IgD-negative memory B cell (primary cell): ENCODE data around the gene STUM. TPM values are rescaled to one million over a fixed set of nuclear protein-coding genes. Genes with fewer than 3 reads are reported as not detected.
"Not testable (repeated sequence)": the region's sequence is repeated elsewhere in the genome, so short reads cannot be mapped to it uniquely, and the experiment has no call there.

ENCODE experiments used
- H3K27ac Mint-ChIP-seq, 3 donors: one replicate each; pipeline ENCODE4 v1.8.0; 2020 to 2022; ENCODE audit warnings: mild to moderate bottlenecking in 3 of 3, mixed read lengths in 3 of 3, moderate library complexity in 1 of 3
- H3K27me3 Mint-ChIP-seq: one replicate; pipeline ENCODE4 v1.8.0; 2021; ENCODE audit warnings: mixed read lengths
- H3K36me3 Mint-ChIP-seq: one replicate; pipeline ENCODE4 v1.8.0; 2020; ENCODE audit warnings: mild to moderate bottlenecking, mixed read lengths
- H3K4me1 Mint-ChIP-seq, 3 donors: one replicate each; pipeline ENCODE4 v1.8.0; 2020 to 2022; ENCODE audit warnings: mixed read lengths in 3 of 3, mild to moderate bottlenecking in 1 of 3
- H3K4me3 Mint-ChIP-seq, 4 donors: one replicate each; pipeline ENCODE4 v1.8.0; 2020 to 2022; ENCODE audit warnings: mild to moderate bottlenecking in 4 of 4, mixed read lengths in 4 of 4, moderate library complexity in 3 of 4
- H3K9me3 Mint-ChIP-seq, 3 donors: one replicate each; pipeline ENCODE4 v1.8.0; 2020 to 2021; ENCODE audit warnings: mixed read lengths in 3 of 3, mild to moderate bottlenecking in 1 of 3
- polyA plus RNA-seq: library from polyadenylated mRNA; unstranded; fragments of 300-500 nt; fragmentation: Illumina TruSeq; gene quantifications from one replicate; pipeline ENCODE4 v1.2.3, GENCODE V29; 2021

The STUM gene
- polyA plus RNA-seq, 1 donor from 2014 or later: not detected

DNA sequence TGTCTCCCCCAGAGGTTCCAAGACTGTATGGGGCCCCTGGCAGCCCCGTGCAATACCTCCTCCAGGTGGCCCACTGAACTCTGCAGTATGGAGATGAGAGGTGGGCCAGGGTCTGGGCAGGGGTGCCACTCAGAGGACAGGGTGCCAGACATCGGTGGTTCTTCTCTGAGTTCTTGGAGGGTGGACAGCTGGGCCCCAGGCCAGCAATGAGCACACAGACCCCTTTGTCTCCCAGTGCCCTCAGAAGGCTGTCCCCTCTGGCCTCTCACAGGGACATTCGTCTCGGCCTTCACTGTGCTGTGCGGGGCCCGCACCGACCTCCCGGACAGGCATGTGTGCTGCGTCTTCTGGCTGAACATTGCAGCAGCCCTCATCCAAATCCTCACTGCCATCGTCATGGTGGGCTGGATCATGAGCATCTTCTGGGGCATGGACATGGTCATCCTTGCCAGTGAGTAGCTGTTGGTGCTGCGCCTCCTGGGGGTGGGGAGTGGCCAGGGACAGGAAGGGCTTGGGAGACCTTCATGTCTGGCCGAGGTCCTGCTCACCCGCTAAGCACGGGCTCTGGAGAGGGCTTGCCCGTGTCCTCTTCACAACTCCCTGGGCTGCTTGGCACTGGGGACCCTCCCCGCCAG is 48.1 kb downstream of the STUM start:
- Mint-ChIP-seq H3K4me3 (peak overlapping the region in 1 of 4 donors; percentile 1), H3K27me3 (peaks cover 16% of the 10 kb centered on the region), H3K27ac (no peak overlapping the region), H3K4me1 (peaks cover 3 to 5% (median 4%) of the 10 kb centered on the region in 3 donors), H3K36me3 (no peaks in the 10 kb centered on the region), H3K9me3 (peaks cover 0 to 5% (median 2%) of the 10 kb centered on the region in 3 donors)

DNA sequence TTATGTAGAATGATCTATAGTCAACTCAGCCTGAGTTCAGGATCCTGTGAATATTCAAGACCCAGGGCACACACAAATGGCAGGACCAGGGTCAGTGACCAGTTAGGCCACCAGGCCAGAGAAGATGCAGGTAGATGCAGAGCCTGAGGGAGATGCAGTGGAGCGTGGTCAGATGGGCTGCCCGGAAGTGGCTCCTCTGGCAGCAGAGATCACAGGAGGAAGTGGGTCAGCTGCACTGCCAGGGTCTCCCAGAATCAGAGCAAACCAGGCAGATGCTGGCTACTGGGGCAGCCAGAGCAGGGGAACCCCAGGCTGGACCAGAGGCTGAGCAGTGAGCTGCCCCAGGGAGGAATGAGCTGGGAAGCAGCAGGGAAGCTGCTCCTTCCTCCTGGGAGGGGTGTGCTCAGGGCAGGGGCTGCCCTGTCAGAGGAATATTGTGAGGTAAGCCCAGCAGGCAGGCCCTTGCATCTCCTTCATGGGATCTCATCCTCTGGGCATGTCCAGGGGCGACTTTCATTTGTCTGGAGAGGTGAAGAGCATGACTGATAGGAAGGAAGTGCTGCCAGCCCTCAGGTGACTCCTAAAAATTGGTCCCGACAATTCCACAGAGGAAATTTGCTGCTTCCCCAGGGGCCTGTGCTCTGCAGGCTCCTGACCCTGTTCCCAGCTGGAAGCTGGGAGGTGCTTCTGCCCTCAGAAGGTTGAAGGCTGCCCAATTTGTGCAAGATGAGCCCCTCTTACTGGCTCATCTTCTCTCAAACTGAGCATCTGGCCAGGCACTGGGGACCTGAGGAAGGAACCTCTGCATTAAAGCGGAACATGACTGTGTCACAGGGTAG is 49.3 kb downstream of the STUM start:
- Mint-ChIP-seq H3K4me1 (peaks cover 3 to 4% (median 4%) of the 10 kb centered on the region in 3 donors), H3K4me3 (no peak overlapping the region), H3K27ac (no peak overlapping the region)

DNA sequence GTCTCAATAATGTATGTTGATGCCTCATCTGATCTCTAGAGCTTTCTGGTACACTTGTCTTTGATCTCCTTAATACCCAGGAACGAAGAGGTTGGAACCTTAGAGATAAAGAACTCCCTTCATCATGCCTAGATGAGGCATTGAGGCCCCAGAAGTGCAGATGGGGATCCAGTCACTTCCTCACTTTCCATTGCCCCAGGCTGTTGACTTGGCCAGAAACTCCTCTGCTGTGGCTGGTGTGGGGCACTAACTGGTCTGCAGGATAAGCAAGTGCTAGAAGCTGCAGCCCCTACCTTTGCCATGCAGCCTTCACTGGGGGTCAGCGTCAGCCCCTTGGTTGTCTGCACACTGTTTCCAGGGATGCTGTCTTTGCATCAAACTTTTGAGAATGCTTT is 49.9 kb downstream of the STUM start:
- H3K27me3 Mint-ChIP-seq: peaks cover 11% of the 10 kb centered on the region
- H3K9me3 Mint-ChIP-seq: peaks cover 0 to 5% (median 2%) of the 10 kb centered on the region in 3 donors
- no peak overlapping the region for H3K27ac Mint-ChIP-seq

More for the DNA sequence above, 49.3 kb downstream of the STUM start:
- Mint-ChIP-seq H3K9me3 (peaks cover 0 to 5% (median 2%) of the 10 kb centered on the region in 3 donors), H3K27me3 (peaks cover 11% of the 10 kb centered on the region), H3K36me3 (no peaks in the 10 kb centered on the region)

DNA sequence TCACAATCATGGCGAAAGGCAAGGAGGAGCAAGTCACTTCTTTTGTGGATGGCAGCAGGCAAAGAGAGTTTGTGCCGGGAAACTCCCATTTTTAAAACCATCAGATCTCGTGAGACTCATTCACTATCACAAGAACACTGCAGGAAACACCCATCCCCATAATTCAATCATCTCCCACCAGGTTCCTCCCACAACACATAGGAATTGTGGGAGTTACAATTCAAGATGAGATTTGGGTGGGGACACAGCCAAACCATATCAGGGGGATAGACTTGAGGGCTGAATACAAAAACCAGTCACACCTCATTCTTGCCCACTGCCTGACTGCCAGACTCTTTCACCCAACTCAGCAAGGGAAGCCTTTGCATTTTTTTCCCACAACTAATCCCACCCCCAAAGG is 50.4 kb downstream of the STUM start:
- H3K36me3 Mint-ChIP-seq, H3K27ac Mint-ChIP-seq, H3K4me3 Mint-ChIP-seq, H3K27me3 Mint-ChIP-seq, H3K9me3 Mint-ChIP-seq, H3K4me1 Mint-ChIP-seq: not testable (repeated sequence)

More for the DNA sequence above, 49.9 kb downstream of the STUM start:
- Mint-ChIP-seq H3K4me1 (peaks cover 4 to 5% (median 5%) of the 10 kb centered on the region in 3 donors), H3K4me3 (no peak overlapping the region), H3K36me3 (no peaks in the 10 kb centered on the region)

DNA sequence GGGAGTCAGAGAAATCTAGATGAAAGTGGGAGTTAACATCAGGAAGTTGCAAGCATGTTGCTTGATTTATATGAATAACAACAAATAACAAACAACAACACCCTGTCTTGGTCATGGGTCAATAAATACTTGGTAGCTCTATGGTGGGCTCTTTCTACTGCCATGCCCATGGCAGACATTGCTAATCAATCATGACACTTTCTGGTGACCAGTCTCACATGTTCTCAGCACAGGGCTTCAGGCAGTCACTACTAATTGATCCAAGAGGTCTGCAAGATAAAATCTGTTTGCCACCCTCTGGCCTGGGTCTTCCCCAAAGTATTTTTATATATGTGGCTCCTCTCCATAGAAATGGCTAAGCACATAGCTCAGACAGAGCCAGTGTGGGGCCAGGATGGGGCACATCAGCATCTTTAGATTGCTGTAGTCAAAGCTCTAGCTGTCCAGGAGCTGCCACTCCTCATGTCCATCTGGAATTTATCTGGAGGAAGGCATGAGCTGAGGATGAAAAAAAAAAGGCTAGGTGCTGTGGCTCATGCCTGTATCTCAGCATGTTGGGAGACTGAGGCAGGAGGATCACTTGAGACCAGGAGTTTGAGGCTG is 51.2 kb downstream of the STUM start:
- H3K9me3 Mint-ChIP-seq: peaks cover 0 to 5% (median 2%) of the 10 kb centered on the region in 3 donors
- peaks cover 4 to 5% (median 5%) of the 10 kb centered on the region in 3 donors for H3K4me1 Mint-ChIP-seq
- no peak overlapping the region for H3K27ac Mint-ChIP-seq
- no peaks in the 10 kb centered on the region for H3K36me3 Mint-ChIP-seq
- no peak overlapping the region for H3K4me3 Mint-ChIP-seq
- peaks cover 5% of the 10 kb centered on the region for H3K27me3 Mint-ChIP-seq

DNA sequence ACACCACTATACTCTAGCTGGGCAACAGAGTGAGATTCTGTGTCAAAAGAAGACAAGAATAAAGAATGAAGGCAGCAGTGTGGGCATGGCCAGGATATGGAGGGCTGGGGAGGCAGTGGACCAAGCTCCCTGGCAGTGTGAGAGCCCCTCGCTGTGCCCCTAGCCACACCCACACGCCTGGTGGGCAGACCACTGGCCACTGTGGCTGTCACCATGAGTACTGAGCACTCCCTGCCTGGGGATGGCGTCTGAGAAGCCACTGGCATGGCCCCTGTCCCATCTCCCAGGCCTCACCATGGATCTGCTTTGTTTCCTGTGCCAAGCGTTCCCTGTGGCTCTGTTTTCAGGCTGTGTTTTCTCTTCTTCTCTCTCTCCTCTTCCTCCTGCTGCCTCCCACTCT is 51.7 kb downstream of the STUM start:
- Mint-ChIP-seq H3K27ac (no peak overlapping the region), H3K36me3 (no peaks in the 10 kb centered on the region)

DNA sequence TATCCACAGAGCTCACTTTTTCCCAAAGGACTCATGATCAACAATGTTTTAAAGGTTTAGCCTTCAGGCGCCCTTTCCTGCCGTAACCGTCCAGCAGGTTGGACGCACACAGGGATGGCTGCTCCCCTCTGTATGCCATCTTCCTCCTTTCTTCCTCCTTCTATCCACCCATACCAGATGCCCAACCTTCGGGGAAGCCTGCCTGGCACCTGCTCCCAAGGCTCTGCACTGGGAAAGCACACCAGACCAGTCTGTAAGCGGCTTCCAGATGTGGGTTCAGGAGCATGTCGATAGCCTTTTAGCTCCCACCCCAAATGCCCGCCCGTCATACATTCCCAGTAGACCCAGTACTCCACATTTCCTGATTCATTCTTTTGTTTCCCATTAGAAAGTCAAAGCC is 52.9 kb downstream of the STUM start:
- no peaks in the 10 kb centered on the region for H3K27me3 Mint-ChIP-seq
- H3K36me3 Mint-ChIP-seq: no peaks in the 10 kb centered on the region
- no peak overlapping the region for H3K27ac Mint-ChIP-seq
- H3K4me3 Mint-ChIP-seq: peak overlapping the region in 1 of 4 donors; percentile 17
- peaks cover 4 to 5% (median 5%) of the 10 kb centered on the region in 3 donors for H3K4me1 Mint-ChIP-seq
- H3K9me3 Mint-ChIP-seq: no peaks in the 10 kb centered on the region

More for the DNA sequence above, 51.7 kb downstream of the STUM start:
- Mint-ChIP-seq H3K4me1 (peaks cover 4 to 5% (median 5%) of the 10 kb centered on the region in 3 donors), H3K4me3 (no peak overlapping the region), H3K27me3 (peaks cover 2% of the 10 kb centered on the region), H3K9me3 (peaks cover 0 to 5% (median 2%) of the 10 kb centered on the region in 3 donors)

DNA sequence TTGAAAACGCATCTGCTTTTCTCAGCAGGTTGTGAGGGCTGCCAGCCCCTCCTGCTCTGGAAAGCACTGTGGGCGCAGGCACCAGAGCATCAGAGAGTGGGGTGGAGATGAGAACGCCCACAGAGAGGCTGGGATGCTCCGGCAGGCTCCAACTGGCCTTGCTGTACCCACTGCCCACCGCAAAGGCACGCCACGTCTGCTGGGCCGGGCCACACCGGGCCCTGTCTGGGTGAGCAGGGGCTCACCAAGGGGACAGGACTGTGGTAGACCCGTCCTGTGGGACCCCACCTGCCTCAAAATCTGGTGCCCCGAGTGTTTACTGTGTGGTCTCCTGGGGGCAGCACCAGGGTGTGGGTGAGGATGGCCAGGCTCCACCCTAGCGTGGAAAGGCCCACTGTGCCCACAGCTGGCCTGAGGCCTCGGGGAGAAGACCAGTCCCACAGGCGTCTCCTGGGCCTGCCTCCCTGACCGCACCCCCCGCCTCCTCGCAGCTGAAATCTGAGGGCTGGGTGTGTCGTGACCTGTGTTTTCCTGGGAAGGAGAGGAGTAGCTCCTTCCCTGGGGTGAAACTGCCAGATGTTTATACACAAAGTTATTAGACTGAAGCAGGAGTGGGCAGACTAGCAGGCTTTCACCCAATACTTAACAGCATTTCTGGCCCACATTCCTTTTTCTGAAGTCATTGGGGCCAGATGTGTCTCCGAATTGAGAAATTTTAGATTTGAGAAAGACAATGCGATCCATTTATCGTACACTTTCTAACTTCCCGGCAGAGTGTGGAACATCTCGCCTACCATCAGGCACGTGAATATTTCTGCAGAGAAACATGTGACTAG is 53.8 kb downstream of the STUM start:
- peak overlapping the region in 1 of 3 donors; percentile 71 for H3K27ac Mint-ChIP-seq
- H3K36me3 Mint-ChIP-seq: no peaks in the 10 kb centered on the region
- peaks cover 3 to 5% (median 5%) of the 10 kb centered on the region in 3 donors for H3K4me1 Mint-ChIP-seq
- H3K4me3 Mint-ChIP-seq: no peak overlapping the region
- H3K27me3 Mint-ChIP-seq: no peaks in the 10 kb centered on the region
- no peaks in the 10 kb centered on the region for H3K9me3 Mint-ChIP-seq

DNA sequence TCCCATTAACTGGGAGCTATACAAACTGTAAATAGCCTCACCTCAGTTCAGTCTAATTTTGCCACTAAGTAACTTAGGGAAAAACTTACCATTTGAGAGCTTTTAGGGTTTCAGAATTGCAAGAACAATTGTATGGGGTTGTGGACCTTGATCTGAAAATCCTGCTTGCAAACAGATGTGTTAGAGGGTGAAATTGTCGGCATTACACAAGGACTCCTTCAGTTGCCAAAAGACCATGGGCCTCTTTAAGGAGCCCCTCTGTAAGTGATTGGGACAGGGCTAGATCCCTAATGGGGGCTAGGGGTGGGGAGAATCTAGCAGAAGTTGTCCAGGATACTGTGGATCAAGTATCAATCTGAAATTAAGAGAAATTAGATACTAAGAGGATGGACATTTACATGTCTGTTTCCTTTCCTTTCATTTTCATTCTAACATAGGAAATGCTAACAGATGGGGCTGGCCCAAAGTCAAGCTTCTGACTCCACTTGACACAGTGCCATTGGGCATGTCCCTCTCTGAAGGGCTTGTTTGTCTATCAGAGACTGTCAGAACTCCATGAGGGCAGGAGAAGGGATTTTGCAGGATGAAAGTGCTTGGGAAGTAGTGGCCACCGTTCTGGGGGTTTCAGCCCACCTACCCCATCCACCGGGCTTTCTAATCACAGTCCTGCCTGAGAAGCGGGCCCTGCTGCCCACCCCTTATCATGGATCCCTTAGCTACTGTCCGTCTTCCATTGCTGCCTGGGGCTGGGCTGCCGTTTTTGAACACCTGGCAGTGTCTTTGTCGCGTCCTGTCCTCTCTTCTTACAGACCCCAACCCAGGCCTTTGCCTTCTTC is 54.7 kb downstream of the STUM start:
- Mint-ChIP-seq H3K9me3 (no peaks in the 10 kb centered on the region), H3K27ac (peak overlapping the region in 1 of 3 donors; percentile 71), H3K4me1 (peaks cover 0 to 3% (median 2%) of the 10 kb centered on the region in 3 donors), H3K36me3 (no peaks in the 10 kb centered on the region), H3K4me3 (no peak overlapping the region), H3K27me3 (no peaks in the 10 kb centered on the region)

DNA sequence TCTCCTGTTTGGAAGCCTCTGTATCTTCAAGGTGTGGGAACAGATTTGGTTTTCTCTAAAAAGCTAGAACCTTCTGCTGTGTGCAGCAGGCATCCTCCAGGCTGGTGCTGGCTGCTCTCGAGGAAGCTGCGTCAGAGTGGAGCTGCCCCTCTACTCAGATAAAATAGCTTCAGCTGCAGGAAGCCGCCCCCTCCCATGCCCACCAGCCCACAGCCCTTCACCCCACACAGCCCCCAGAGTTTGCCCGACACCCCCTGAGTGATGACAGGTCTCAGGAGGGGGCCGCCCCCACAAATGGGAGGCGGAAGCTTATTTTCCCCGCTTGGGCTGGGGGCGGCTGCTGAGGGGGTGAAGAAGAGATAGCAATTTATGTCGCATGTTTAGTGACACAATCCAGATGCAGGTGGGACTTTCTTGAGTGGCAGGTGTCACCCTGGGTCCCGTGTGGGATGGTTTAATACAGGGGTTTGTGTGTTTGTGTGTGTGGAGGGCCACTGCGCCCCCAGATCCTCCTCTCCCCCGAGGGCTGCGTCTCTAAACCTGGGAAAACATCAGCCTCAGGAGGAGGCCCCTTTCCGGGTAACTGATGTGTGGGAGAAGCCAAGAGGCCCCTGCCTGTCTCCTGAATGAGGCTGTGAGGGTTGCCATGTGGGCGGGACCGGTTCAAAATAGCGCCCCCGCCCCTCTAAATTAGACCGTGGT is 55.4 kb downstream of the STUM start:
- Mint-ChIP-seq H3K4me3 (no peak overlapping the region), H3K27me3 (no peaks in the 10 kb centered on the region), H3K4me1 (peaks cover 0 to 3% (median 2%) of the 10 kb centered on the region in 3 donors), H3K9me3 (no peaks in the 10 kb centered on the region), H3K27ac (no peak overlapping the region), H3K36me3 (no peaks in the 10 kb centered on the region)

DNA sequence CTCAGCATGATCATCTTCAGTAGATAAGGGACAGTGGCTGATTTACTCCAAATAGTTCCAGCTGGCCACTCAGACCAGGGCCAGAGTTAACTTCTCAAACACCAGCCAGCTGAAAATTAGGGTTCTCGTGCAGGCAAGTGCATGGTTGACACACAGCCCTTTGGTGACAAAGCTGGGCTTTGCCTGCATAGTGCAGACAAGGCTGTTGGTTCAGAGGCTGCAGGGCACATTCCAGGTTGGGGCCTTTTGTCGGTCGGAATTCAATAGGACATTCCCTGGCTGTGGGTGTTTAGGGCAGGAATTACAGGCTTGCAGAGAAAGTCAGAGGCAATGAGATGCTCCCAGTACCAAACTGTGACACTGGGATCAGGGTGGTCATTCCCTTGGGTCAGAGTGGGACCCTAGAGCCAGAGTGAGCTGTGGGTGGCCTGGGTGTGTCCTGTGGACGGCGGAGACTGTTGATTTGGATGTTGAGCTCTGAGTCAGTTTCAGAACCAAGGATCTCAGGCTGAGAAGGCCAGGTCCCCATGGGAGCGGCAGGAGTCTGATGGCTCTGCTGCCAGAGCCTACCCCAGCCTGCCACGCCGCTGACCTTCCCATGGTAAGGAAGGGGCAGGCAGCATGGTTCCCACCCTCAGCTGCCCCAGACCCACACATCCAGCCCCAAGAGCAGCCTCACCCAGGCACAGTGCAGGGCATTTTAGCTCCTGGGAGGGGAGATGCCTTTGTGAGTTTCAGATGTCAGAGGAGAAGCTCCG is 56.2 kb downstream of the STUM start:
- peaks cover 5% of the 10 kb centered on the region for H3K27me3 Mint-ChIP-seq
- peaks cover 0 to 2% (median 2%) of the 10 kb centered on the region in 3 donors for H3K4me1 Mint-ChIP-seq
- no peak overlapping the region for H3K27ac Mint-ChIP-seq
- H3K36me3 Mint-ChIP-seq: no peaks in the 10 kb centered on the region
- H3K4me3 Mint-ChIP-seq: no peak overlapping the region
- no peaks in the 10 kb centered on the region for H3K9me3 Mint-ChIP-seq

DNA sequence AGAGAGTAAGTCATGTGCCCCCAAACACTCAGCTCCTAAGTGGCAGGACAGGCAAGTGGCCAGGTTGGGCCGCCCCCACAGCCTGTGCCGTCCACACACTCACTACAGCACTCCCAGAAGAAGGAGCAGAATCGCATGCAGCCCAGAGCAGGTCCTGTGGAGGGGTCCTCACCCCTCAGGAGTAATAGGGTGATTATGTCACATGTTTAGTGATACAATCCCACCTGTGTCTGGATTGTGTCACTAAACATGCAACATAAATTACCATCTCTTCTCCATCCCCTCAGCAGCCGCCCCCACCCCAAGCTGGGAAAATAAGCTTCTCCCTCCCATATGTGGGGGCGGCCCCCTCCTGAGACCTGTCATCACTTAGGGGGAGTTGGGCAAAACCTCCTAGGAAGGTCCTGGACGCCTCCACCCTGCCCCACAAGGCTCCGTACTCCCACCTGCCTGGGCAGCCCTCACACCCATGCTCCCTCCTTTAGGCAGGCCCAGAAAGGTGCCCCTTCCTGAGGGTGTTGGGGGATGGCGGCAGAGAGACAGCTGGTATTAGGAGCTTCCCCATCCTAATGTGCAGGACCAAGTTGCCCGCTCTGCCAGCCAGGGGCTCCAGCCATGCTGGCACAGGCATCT is 56.9 kb downstream of the STUM start:
- H3K27me3 Mint-ChIP-seq: peaks cover 5% of the 10 kb centered on the region
- no peak overlapping the region for H3K27ac Mint-ChIP-seq
- H3K4me3 Mint-ChIP-seq: no peak overlapping the region
- H3K36me3 Mint-ChIP-seq: no peaks in the 10 kb centered on the region
- no peaks in the 10 kb centered on the region for H3K9me3 Mint-ChIP-seq
- peaks cover 0 to 2% (median 2%) of the 10 kb centered on the region in 3 donors for H3K4me1 Mint-ChIP-seq
